Stimulated activated CD8-positive, alpha-beta memory T cell treated with anti-CD3 and anti-CD28 coated beads, Interleukin-7, amount 100 ng/mL, for 48 hours (primary cell): ENCODE results near the gene LRRC17.
"Not testable (repeated sequence)": the region's sequence is repeated elsewhere in the genome, so short reads cannot be mapped to it uniquely, and the experiment has no call there.

Experiments used
- DNase-seq, 2 donors: peaks; one replicate each; pipeline ENCODE4 v3.0.0-alpha.2; 2020; ENCODE audit warnings: low read depth in 1 of 2; ENCODE audit errors: extremely low read depth in 1 of 2

Gene LRRC17

DNA sequence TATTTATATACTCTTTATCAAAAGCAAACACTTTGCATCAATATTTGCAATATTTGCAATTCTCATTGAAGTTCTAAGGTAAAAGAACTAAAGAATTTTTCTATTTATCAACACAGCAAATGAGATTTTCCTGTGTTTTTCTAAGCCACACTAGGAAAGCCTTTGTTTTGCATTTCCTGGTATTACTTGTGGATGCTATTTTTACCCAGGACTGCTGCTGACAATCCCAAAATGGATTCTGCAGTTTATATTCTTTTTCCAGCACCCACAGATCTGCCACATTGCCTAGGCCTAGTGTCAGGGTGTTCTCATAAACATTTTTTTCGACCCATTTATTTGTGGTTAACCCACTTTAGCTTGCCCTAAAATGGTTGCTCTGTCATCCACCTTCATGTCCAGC is 25.9 kb downstream of the LRRC17 start:
- no peak for DNase-seq

DNA sequence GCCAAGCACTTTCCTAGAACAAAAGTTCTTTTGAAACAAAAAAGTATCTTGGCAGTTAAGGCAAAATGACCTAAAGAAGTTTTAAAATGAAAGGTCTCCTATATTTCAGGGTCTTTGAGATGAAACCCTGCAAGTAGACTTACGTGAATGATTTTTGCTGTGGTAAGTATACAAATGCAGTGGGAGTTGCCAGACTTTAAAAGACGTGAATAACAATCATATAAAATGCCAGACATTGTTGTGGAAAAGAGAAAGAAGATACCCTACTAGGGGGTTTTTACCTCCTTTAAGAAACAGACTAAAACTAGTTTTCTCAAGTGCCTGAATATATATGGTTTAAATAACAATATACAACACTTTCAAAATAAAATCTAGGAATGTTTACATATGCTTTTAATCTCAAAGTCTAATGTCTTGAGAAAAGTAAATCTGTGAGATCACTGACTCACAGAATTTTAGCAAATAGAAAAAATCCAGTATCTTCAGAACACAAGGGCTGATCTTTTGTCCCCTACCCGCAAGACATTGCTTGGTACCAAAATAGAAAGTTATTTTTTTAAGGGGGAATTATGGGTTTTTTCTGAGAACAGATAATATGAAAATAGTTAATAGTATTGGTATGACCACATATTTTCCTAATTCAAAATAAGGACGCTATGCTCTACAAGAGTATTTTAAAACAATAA is 29.5 kb downstream of the LRRC17 start:
- DNase-seq = no peak

DNA sequence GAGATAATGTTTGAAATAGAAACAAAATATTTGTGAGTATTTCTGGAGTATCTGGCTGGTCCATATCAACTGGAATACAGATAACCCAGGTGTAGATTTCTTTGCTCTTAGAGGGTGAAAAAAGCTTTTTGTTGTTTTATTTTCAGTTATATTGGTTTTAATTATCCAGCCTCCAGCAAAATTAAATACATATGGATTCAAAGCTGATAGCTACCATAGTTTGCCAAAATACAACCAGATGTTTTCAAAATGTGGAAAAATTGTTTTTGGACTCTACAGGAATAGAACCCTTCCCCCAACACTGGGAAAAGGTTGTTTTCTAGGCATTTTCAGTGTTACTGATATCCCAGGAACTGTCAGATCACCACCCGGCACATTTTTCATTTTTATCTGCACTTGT is 30.1 kb downstream of the LRRC17 start:
- DNase-seq = no peak

DNA sequence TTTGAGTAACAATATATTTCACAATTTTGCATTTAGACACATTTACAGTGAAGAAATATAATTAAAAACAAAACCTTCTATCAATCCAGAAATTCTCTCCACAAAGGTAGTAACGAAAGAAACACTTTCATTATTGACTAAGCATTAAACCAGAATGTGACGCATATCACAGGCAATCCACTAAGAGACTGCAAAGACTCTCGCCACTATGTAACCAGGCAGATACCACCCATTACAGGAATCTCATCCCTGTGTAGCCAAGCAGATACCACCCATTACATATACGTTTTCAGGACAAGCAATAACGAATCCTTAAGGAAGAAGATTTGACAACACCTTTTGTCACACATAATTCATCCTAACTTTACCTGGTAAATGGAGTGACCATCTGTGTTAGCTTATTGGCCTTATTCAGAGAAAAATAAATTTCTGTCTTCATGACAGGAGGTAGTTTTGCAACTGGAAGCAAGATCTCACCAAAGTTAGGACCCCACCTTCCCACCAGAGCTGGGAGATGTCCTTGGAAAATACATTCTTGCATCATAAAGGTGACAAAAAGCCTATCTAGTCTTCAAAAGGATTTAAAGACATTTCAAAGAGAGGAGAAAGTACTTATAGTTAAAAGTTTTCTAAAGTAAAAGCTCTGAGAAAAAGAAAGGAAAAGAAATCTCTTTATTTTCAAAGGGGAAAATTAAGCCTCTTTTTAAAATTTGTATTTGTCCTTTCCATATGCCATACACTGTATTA is 30.8 kb downstream of the LRRC17 start:
- no peak for DNase-seq

DNA sequence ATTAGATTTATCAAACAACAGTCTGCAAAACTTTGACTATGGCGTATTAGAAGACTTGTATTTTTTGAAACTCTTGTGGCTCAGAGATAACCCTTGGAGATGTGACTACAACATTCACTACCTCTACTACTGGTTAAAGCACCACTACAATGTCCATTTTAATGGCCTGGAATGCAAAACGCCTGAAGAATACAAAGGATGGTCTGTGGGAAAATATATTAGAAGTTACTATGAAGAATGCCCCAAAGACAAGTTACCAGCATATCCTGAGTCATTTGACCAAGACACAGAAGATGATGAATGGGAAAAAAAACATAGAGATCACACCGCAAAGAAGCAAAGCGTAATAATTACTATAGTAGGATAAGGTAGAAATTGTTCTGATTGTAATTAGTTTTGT is 31.4 kb downstream of the LRRC17 start:
- DNase-seq = no peak

DNA sequence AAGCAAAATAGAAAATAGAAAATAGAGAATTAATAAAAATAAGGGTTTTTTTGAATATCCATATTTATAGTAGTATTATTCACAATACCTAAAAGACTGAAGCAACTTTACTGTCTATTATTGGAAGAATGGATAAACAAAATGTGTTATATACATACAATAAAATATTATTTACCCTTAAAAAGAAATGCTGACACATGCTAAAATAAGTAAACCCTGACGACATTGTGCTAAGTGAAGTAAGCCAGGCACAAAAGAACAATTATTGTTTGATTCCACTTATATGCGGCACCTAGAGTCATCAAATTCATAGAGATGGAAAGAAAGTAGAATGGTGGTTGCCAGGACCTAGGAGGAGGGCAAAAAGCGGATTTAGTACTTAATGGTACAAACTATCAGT is 39.0 kb downstream of the LRRC17 start:
- no peak for DNase-seq

DNA sequence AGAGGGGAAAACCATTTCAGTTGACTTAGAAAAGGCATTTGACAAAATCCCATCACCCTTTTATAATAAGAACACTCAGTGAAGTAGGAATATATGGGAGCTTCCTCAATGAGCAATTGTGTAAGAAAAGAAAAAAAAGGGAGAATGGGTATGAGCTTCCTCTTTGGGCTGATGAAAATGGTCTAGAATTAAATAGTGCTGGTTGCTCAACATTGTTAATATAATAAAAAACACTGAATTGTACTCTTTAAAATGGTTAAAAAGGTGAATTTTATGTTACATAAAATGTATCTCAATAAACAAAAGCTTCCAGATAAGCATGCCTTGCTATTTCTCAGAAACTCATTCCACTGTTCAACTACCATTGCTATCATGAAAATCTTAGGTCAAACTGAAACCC is 40.6 kb downstream of the LRRC17 start:
- DNase-seq = no peak

DNA sequence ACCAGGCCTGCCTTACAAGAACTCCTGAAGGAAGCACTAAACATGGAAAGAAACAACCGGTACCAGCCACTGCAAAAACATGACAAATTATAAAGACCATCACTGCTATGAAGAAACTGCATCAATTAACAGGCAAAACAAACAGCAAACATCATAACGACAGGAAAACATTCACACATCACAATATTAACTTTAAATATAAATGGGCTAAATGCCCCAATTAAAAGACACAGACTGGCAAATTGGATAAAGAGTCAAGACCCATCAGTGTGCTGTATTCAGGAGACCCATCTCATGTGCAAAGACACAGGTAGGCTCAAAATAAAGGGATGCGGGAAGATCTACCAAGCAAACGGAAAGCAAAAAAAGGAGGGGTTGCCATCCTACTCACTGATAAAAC is 41.6 kb downstream of the LRRC17 start:
- not testable (repeated sequence) for DNase-seq

DNA sequence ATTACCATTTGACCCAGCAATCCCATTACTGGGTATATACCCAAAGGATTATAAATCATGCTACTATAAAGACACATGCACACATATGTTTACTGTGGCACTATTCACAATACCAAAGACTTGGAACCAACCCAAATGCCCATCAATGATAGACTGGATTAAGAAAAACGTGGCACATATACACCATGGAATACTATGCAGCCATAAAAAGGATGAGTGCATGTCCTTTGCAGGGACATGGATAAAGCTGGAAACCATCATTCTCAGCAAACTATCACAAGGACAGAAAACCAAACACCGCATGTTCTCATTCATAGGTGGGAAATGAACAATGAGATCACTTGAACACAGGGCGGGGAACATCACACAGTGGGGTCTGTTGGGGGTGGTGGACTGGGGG is 45.2 kb downstream of the LRRC17 start:
- not testable (repeated sequence) for DNase-seq

DNA sequence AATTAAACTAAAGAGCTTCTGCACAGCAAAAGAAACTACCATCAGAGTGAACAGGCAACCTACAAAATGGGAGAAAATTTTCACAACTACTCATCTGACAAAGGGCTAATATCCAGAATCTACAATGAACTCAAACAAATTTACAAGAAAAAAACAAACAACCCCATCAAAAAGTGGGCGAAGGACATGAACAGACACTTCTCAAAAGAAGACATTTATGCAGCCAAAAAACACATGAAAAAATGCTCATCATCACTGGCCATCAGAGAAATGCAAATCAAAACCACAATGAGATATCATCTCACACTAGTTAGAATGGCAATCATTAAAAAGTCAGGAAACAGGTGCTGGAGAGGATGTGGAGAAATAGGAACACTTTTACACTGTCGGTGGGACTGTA is 49.2 kb downstream of the LRRC17 start:
- DNase-seq = not testable (repeated sequence)

DNA sequence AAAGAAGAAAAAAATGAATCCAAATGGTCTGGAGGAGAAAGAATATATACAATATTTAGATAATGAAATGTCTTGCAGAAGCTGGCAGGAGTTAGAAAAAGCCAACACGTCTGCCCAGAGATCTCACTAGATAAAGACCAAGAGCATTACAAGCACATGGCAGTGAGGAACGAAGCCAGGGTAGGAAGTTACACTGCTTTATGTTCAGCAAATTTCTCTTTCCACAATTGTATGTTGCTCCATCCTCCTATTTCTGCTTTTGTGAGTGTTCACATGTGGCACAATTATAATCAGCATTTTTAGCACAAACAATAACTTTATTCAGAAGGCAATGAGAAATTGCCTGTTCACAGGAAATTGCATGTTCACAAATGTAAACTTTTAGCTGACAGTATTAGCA is 53.7 kb downstream of the LRRC17 start:
- no peak for DNase-seq

DNA sequence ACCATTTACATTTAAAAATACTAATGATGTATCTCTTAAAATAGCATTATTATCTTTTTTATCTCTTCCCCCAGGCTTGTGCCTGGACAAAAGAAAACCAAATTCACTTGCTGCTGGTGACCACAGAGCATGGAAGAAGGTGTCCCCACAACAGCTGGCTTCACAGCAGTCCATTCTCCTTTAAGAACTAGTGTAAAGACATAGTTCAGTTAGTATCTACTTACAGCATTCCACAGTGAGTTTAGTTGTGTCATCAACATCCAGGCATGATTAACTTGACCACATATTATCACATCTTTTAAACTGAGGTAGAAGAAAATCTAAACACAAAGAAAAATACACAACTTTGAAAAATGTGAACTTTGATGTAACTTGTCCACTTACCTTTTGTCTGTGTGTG is 55.0 kb downstream of the LRRC17 start:
- no peak for DNase-seq

DNA sequence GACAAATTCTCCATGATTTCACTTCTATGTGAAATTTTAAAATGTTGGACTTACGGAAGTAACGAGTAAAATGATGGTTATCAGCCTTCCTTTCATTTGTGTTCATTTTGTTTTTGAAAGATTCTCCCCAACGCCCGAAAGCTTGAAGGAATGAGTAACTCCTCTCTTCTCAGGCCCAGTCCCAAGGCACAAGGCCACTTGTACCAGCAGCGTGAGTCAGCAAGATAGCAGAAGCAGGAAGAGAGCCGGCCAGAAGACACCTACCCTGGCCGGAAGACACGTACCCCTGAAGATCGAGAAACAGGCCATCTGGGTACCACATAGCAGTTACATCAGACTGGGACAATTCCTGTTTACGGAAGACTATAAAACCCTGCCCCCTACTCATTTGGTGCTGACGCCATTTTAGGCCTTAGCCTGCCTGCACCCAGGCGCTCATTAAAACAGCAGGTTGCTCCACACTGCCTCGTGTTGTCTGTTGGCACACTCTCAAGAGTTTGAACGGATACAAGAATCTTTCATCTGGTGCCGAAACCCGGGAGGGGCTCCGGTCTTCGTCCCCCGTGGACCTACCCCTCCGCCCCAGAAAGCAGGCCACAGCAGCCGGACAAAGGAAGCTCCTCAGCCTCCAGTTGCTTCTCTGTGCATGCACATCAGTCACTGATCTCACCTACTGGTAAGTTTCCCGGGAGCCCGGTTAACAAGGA is 60.4 kb downstream of the LRRC17 start:
- DNase-seq = no peak

DNA sequence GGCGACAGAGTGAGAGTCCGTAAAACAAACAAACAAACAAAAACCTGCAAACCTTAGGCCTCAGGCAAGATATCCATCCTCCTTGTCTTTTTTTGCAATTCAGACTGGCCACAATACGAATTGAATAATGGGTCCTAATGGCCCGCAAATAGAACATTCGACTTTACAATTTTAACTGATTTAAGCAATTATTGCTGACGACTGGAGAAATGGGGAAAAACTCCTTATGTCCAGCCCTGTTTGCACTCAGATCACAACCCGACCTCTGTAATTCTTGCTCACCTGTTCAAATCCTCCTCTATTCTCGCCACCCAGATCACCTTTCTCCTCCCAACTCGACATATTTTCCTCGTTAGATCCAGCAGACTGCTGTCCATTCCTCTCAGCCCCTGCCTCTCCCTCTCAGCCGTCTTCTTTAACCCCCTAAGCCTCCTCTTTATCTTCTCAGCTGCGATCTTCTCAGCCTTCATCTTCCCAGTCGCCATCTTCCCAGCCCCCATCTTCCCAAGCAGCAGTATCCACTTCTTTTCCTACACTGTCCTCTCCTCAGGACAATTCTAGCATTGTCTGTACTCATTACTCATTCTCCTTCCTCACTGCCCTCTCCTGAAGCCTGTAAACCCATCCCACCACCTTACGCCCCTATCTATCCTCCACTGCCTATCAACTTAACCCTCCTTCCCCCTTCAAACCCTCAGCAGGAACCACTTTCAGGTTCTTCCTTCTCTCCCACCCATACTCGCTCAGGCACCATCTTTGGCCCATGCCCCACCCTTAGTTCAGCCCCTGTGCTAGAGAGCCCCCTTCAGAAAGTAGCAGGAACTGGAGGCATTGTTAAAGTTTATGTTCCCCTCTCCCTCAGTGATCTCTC is 61.8 kb downstream of the LRRC17 start:
- DNase-seq = no peak

DNA sequence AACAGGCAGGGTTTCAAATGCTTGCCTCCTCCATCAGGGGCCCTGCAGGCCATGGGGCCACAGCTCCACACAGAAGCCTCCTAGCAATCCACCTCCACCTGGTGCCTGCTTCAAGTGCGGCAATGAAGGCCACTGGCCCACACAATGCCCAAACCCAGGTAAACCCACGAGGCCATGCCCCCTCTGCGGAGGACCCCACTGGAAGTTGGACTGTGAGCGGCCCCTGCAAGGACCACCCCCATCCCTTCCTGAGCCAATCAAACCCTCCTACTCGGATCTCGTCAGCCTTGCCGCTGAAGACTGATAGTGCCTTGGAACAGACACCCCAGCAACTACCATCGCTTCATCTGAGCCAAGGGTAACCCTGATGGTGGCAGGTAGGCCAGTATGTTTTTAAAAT is 63.1 kb downstream of the LRRC17 start:
- DNase-seq = no peak

DNA sequence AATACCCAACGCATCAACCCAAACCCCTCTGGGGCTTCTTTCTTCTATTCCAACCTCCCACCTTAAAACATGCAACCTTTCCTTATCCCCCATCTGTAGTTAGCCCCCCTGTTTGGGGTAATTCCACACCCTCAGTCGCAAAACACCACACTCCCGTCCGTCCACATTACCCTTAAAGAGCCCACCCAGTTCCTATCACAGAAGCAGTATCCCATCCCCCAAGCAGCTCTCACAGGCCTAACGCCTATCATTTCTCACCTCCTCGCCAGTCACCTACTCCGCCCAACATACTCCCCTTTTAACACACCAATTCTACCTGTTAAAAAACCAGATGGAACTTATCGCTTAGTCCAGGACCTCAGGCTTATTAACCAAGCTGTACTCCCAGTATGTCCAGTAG is 63.7 kb downstream of the LRRC17 start:
- no peak for DNase-seq

DNA sequence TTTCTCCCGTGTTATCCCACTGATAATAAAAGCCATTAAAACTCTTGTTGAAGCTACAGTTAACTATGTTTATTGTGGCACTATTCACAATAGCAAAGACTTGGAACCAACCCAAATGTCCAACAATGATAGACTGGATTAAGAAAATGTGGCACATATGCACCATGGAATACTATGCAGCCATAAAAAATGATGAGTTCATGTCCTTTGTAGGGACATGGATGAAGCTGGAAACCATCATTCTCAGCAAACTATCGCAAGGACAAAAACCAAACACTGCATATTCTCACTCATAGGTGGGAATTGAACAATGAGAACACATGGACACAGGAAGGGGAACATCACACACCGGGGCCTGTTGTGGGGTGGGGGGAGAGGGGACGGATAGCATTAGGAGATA is 64.8 kb downstream of the LRRC17 start:
- not testable (repeated sequence) for DNase-seq

DNA sequence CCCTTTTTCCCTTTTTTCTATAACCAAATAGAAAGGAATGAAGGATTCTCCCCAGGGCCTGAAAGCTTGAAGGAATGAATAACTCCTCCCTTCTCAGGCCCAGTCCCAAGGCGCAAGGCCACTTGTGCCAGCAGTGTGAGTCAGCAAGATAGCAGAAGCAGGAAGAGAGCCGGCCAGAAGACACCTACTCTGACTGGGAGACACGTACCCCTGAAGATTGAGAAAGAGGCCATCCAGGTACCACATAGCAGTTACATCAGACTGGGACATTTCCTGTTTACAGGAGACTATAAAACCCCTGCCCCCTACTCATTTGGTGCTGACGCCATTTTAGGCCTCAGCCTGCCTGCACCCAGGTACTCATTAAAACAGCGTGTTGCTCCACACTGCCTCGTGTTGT is 65.5 kb downstream of the LRRC17 start:
- DNase-seq = no peak

DNA sequence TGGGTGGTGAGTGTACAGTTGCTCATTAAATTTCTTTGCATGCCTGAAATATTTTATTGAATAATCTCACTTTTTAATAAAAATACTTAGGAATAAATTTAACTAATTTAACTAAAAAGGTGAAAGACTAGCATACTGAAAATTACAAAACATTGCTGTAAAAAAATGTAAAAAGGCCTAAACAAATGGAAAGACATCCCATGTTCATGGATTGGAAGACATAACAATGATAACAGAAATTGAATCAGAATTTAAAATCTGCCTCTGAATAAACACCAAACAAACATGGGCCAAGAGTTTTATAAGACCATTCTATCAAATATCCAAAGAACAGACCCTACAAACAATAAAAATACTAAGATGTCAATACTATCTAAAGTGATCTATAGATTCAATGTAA is 66.9 kb downstream of the LRRC17 start:
- no peak for DNase-seq

DNA sequence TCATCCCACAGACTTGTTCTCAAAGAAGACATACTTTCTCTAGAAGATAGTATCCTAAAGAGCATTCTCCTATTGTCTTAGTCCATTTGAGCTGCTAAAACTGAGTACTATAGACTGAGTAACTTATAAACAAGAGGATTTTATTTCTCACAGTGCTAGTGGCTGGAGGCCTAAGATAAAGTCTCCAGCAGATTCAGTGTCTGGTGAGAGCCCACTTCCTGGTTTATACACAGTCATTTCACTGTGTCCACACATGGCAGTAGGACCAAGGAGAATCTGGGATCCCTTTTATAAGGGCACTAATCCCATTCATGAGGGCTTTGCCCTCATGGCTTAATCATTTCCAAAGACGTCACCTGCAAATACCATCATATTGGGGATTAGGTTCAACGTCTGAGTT is 68.7 kb downstream of the LRRC17 start:
- no peak for DNase-seq

DNA sequence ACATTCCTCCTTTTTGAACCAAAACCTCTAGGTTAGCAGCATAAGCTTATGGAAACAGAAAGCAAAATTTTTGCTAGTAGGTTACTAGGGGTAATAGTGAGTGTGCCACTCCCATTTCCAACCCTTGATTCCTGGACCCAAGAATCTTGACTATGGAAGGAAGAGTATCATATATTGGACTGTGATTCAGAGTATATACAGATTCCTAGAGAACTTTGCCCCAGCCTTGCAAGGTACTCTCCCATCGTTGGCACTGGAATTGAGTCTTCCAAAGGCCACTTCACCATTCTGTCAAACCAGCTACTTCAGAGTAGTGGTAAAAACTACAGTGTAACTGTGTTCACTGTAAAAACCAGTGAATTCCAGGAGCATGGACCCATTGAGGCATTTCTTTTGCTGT is 69.4 kb downstream of the LRRC17 start:
- no peak for DNase-seq
